ENCODE data around the gene TMOD1. TPM values are rescaled to one million over a fixed set of nuclear protein-coding genes. Genes with fewer than 3 reads are reported as not detected.

TMOD1 gene
- total and polyA plus RNA-seq, 2 donors = 0.42 to 4.2 TPM

DNA sequence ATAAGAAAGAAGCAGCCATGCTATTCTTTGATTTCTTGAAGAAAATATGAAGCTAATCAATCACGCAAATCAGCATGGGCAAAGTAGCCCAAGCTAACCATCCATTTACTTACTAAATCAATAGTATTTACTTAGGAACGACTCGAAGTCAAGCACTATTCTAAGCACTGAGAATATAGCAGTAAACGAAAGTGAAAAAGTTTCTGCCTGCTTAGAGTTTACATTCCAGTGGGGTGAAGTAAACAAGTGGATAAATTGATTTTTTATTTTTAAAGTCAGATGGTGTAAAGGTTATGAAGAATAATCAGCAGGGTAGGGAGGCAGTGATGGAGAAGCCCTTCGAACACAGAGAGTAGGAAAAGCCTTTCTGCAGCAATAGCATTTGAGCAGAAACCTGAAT, 126.2 kb downstream of the TMOD1 start:
- H3K27me3 ChIP-seq (ENCODE audit: control insufficient read depth in 2 of 2, insufficient read depth in 1 of 2, low read length in 1 of 2) = no peaks in the 10 kb centered on the region
- DNase-seq (ENCODE audit: low read depth in 6 of 9, low spot score in 9 of 9) = no peak
- H3K36me3 ChIP-seq (ENCODE audit: control insufficient read depth in 2 of 2, insufficient read depth in 2 of 2, low read length in 1 of 2) = peaks cover 4 to 5% of the 10 kb centered on the region in 2 donors
- H3K4me1 ChIP-seq (ENCODE audit: control insufficient read depth in 2 of 2, insufficient read depth in 2 of 2, low read length in 2 of 2) = peaks cover 0 to 9% of the 10 kb centered on the region in 2 donors
- WGBS = 98% methylated on average over 5 of the region's 5 CpGs
- H3K27ac ChIP-seq (ENCODE audit: low read depth in 1 of 2, low read length in 1 of 2) = no peak overlapping the region
- H3K9me3 ChIP-seq (ENCODE audit: control insufficient read depth in 2 of 2, insufficient read depth in 1 of 2, low read length in 1 of 2) = no peaks in the 10 kb centered on the region
- H3K4me3 ChIP-seq (ENCODE audit: low read length in 2 of 2) = no peak overlapping the region

- WGBS = 95% methylated on average over 3 of the region's 3 CpGs
- DNase-seq (ENCODE audit: low read depth in 6 of 9, low spot score in 9 of 9) = no peak
Observed at GRCh38 chr9:97628668-97629067, 127.2 kb downstream of the TMOD1 start.

GRCh38 chr9:97629156-97629555, 127.7 kb downstream of the TMOD1 start:
- DNase-seq (ENCODE audit: low read depth in 6 of 9, low spot score in 9 of 9) = no peak
- H3K27me3 ChIP-seq (ENCODE audit: control insufficient read depth in 2 of 2, insufficient read depth in 1 of 2, low read length in 1 of 2) = no peaks in the 10 kb centered on the region
- no peaks in the 10 kb centered on the region for H3K9me3 ChIP-seq (ENCODE audit: control insufficient read depth in 2 of 2, insufficient read depth in 1 of 2, low read length in 1 of 2)
- no peak overlapping the region for H3K4me3 ChIP-seq (ENCODE audit: low read length in 2 of 2)
- peaks cover 0 to 9% of the 10 kb centered on the region in 2 donors for H3K4me1 ChIP-seq (ENCODE audit: control insufficient read depth in 2 of 2, insufficient read depth in 2 of 2, low read length in 2 of 2)
- no peak overlapping the region for H3K27ac ChIP-seq (ENCODE audit: low read depth in 1 of 2, low read length in 1 of 2)
- H3K36me3 ChIP-seq (ENCODE audit: control insufficient read depth in 2 of 2, insufficient read depth in 2 of 2, low read length in 1 of 2) = peaks cover 3 to 5% of the 10 kb centered on the region in 2 donors

More at GRCh38 chr9:97628668-97629067, 127.2 kb downstream of the TMOD1 start:
- Histone ChIP-seq H3K4me3 (ENCODE audit: low read length in 2 of 2) (no peak overlapping the region), H3K9me3 (ENCODE audit: control insufficient read depth in 2 of 2, insufficient read depth in 1 of 2, low read length in 1 of 2) (no peaks in the 10 kb centered on the region), H3K27ac (ENCODE audit: low read depth in 1 of 2, low read length in 1 of 2) (no peak overlapping the region), H3K27me3 (ENCODE audit: control insufficient read depth in 2 of 2, insufficient read depth in 1 of 2, low read length in 1 of 2) (no peaks in the 10 kb centered on the region), H3K36me3 (ENCODE audit: control insufficient read depth in 2 of 2, insufficient read depth in 2 of 2, low read length in 1 of 2) (peaks cover 4 to 5% of the 10 kb centered on the region in 2 donors), H3K4me1 (ENCODE audit: control insufficient read depth in 2 of 2, insufficient read depth in 2 of 2, low read length in 2 of 2) (peaks cover 0 to 9% of the 10 kb centered on the region in 2 donors)

DNA sequence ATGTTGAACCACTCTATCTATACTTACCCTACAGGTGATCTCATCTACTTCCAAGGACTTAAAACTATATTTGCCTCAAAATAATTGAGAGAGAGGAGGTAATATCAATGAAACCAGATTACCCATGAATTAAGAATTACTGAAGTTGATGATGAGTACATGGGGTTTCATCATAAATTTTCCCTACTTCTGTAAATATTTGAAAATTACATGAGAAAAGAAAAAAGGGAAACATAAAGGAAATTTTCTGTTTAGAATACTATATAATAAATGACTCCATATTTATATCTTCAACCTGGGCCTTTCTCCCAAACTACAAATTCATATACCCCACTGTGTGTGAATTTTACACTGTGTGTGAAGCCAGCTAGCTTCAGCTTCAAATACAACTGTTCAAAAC, 129.1 kb downstream of the TMOD1 start:
- no peak overlapping the region for H3K27ac ChIP-seq (ENCODE audit: low read depth in 1 of 2, low read length in 1 of 2)
- peaks cover 9 to 22% of the 10 kb centered on the region in 2 donors for H3K4me1 ChIP-seq (ENCODE audit: control insufficient read depth in 2 of 2, insufficient read depth in 2 of 2, low read length in 2 of 2)
- no peak for DNase-seq (ENCODE audit: low read depth in 6 of 9, low spot score in 9 of 9)
- no peaks in the 10 kb centered on the region for H3K9me3 ChIP-seq (ENCODE audit: control insufficient read depth in 2 of 2, insufficient read depth in 1 of 2, low read length in 1 of 2)
- H3K27me3 ChIP-seq (ENCODE audit: control insufficient read depth in 2 of 2, insufficient read depth in 1 of 2, low read length in 1 of 2) = no peaks in the 10 kb centered on the region
- no peak overlapping the region for H3K4me3 ChIP-seq (ENCODE audit: low read length in 2 of 2)
- H3K36me3 ChIP-seq (ENCODE audit: control insufficient read depth in 2 of 2, insufficient read depth in 2 of 2, low read length in 1 of 2) = peaks cover 0 to under 1% of the 10 kb centered on the region in 2 donors

DNA sequence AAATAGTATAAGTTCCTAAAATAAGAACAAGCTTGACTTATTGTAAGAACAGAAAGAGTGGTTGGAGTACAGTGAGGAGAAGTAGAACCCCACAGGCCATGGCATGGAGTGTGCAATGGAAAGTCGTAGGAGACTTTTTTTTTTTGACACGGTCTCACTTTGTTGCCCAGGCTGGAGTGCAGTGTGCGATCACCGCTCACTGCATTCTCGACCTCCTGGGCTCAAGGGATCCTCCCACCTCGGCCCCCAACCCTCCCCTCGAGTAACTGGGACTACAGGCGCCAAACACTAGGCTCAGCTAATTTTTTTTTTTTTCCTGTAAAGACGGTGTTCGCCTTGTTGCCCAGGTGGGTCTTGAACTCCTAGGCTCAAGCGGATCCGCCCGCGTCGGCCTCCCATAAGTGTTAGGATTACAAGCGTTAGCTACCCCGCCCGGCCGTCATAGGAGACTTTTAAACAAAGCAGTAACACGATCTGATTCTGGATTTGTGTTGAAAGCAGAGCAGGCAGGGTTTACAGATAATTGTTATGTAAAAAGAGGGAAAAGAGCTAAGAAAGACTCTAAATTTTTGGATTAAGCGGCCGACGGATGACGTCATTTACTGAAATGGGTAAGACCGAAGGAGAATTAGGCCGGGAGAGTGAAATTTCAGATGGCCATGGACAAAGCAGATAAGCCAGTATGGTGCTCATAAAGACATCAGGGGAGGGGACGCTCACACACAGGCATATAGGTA, 130.9 kb downstream of the TMOD1 start:
- WGBS = 2% methylated on average over 27 of the region's 27 CpGs

DNA sequence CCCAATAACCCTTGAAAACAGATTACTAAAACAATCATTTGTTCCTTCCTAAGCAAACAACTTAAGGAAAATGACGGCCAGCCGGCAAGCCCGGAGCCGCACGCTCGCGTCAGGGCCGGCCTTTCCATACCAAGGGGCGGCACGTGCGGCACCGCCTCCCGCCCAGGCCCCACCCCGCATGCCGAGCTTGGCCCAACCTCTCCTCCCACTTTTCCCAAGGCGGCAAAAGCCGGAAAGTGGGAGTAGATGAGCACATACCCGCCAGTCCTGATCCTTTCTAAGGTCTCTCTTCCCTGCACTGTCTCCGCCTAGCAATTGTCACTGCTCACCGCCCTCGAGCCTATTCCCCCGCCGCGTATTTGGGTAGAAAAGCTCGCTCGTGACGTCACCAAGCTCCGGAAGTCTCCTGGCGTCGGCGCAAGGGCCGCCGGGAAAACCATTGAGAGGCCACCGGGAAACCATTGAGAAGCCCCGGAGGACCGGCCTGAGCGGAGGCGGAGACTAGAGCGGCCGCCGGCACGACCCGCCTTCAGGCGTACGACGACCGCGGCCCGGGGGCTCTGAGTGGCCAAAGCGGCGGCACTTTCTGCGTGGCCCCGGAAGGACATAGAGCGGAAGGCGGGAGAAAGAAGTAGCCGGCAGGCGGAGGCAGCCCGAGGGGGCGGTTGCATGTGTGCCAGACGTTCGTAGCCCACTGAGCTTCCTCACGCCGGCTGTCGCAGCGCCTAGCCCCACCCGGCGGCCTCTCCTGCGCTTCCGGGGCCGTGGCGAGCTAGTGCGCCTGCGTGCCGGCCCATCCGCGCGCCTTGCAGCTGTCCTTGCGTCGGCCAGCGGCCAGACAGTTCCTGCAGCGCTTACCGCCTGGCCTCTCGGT, 131.8 kb downstream of the TMOD1 start, which contains the start of the genes NCBP1 and TSTD2:
Gene NCBP1 (plus strand): TSS at position 837 of the 874 bp plus-strand sequence. CDS start 61 bp downstream, outside the sequence.
Gene TSTD2 (minus strand): TSS at position 384 of the 874 bp plus-strand sequence. CDS start 5,806 bp downstream, outside the sequence.
- Histone ChIP-seq H3K27me3 (ENCODE audit: control insufficient read depth in 2 of 2, insufficient read depth in 1 of 2, low read length in 1 of 2) (no peaks in the 10 kb centered on the region), H3K4me1 (ENCODE audit: control insufficient read depth in 2 of 2, insufficient read depth in 2 of 2, low read length in 2 of 2) (peaks cover 16 to 25% of the 10 kb centered on the region in 2 donors), H3K27ac (ENCODE audit: low read depth in 1 of 2, low read length in 1 of 2) (peak within 1 kb of the TSS; percentile 94 to 99), H3K36me3 (ENCODE audit: control insufficient read depth in 2 of 2, insufficient read depth in 2 of 2, low read length in 1 of 2) (peaks cover 0 to 3% of the 10 kb centered on the region in 2 donors), H3K9me3 (ENCODE audit: control insufficient read depth in 2 of 2, insufficient read depth in 1 of 2, low read length in 1 of 2) (no peaks in the 10 kb centered on the region), H3K4me3 (ENCODE audit: low read length in 2 of 2) (peak within 1 kb of the TSS; percentile 81 to 96)
- DNase-seq (ENCODE audit: low read depth in 6 of 9, low spot score in 9 of 9) = peak; percentile 93 to 99 (median 96)
- under 1% methylated on average over 83 of the region's 83 CpGs for WGBS

More for the DNA sequence above, 130.9 kb downstream of the TMOD1 start:
- H3K27me3 ChIP-seq (ENCODE audit: control insufficient read depth in 2 of 2, insufficient read depth in 1 of 2, low read length in 1 of 2) = no peaks in the 10 kb centered on the region
- H3K36me3 ChIP-seq (ENCODE audit: control insufficient read depth in 2 of 2, insufficient read depth in 2 of 2, low read length in 1 of 2) = no peaks in the 10 kb centered on the region
- peak in 3 of 9 donors; percentile 32 to 62 (median 58) for DNase-seq (ENCODE audit: low read depth in 6 of 9, low spot score in 9 of 9)
- H3K9me3 ChIP-seq (ENCODE audit: control insufficient read depth in 2 of 2, insufficient read depth in 1 of 2, low read length in 1 of 2) = no peaks in the 10 kb centered on the region
- H3K27ac ChIP-seq (ENCODE audit: low read depth in 1 of 2, low read length in 1 of 2) = peak overlapping the region; percentile 94 to 99
- peaks cover 16 to 25% of the 10 kb centered on the region in 2 donors for H3K4me1 ChIP-seq (ENCODE audit: control insufficient read depth in 2 of 2, insufficient read depth in 2 of 2, low read length in 2 of 2)
- H3K4me3 ChIP-seq (ENCODE audit: low read length in 2 of 2) = peak overlapping the region; percentile 81 to 96

GRCh38 chr9:97633859-97634490, 132.5 kb downstream of the TMOD1 start:
- DNase-seq (ENCODE audit: low read depth in 6 of 9, low spot score in 9 of 9) = peak; percentile 11 to 69 (median 25)
- WGBS = under 1% methylated on average over 43 of the region's 43 CpGs
- Histone ChIP-seq H3K9me3 (ENCODE audit: control insufficient read depth in 2 of 2, insufficient read depth in 1 of 2, low read length in 1 of 2) (no peaks in the 10 kb centered on the region), H3K36me3 (ENCODE audit: control insufficient read depth in 2 of 2, insufficient read depth in 2 of 2, low read length in 1 of 2) (peaks cover 0 to 3% of the 10 kb centered on the region in 2 donors), H3K4me1 (ENCODE audit: control insufficient read depth in 2 of 2, insufficient read depth in 2 of 2, low read length in 2 of 2) (peaks cover 16 to 21% of the 10 kb centered on the region in 2 donors), H3K27ac (ENCODE audit: low read depth in 1 of 2, low read length in 1 of 2) (peak overlapping the region; percentile 94 to 99), H3K27me3 (ENCODE audit: control insufficient read depth in 2 of 2, insufficient read depth in 1 of 2, low read length in 1 of 2) (no peaks in the 10 kb centered on the region), H3K4me3 (ENCODE audit: low read length in 2 of 2) (peak overlapping the region; percentile 81 to 96)

GRCh38 chr9:97635026-97635425, 133.6 kb downstream of the TMOD1 start:
- H3K4me3 ChIP-seq (ENCODE audit: low read length in 2 of 2) = peak overlapping the region; percentile 31 to 96
- WGBS = 85% methylated on average over 7 of the region's 7 CpGs
- peaks cover 0 to 3% of the 10 kb centered on the region in 2 donors for H3K36me3 ChIP-seq (ENCODE audit: control insufficient read depth in 2 of 2, insufficient read depth in 2 of 2, low read length in 1 of 2)
- H3K4me1 ChIP-seq (ENCODE audit: control insufficient read depth in 2 of 2, insufficient read depth in 2 of 2, low read length in 2 of 2) = peaks cover 16 to 21% of the 10 kb centered on the region in 2 donors
- no peaks in the 10 kb centered on the region for H3K27me3 ChIP-seq (ENCODE audit: control insufficient read depth in 2 of 2, insufficient read depth in 1 of 2, low read length in 1 of 2)
- H3K27ac ChIP-seq (ENCODE audit: low read depth in 1 of 2, low read length in 1 of 2) = no peak overlapping the region
- no peak for DNase-seq (ENCODE audit: low read depth in 6 of 9, low spot score in 9 of 9)
- H3K9me3 ChIP-seq (ENCODE audit: control insufficient read depth in 2 of 2, insufficient read depth in 1 of 2, low read length in 1 of 2) = no peaks in the 10 kb centered on the region

All from thymus (tissue), 11 donors.